Measurements from ENCODE around the gene STK25.

DNA sequence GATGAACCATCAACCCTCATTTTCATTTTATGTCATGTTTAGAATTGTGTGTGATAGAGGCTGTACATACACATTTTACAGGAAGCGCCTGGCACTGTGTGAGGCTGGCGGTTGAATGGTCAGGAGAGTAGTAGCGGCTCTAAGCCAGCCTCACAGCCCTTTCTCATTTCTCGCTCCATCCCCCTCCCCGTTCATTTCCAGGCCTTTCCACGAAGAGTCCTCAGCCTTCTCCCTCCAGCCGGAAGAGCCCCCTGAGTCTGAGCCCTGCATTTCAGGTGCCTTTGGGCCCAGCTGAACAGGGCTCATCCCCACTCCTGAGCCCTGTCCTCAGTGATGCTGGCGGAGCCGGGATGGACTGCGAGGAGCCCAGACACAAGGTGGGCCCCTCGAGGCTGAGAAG is 51.8 kb downstream of the STK25 start:
- TF ChIP-seq, protein P1, sequence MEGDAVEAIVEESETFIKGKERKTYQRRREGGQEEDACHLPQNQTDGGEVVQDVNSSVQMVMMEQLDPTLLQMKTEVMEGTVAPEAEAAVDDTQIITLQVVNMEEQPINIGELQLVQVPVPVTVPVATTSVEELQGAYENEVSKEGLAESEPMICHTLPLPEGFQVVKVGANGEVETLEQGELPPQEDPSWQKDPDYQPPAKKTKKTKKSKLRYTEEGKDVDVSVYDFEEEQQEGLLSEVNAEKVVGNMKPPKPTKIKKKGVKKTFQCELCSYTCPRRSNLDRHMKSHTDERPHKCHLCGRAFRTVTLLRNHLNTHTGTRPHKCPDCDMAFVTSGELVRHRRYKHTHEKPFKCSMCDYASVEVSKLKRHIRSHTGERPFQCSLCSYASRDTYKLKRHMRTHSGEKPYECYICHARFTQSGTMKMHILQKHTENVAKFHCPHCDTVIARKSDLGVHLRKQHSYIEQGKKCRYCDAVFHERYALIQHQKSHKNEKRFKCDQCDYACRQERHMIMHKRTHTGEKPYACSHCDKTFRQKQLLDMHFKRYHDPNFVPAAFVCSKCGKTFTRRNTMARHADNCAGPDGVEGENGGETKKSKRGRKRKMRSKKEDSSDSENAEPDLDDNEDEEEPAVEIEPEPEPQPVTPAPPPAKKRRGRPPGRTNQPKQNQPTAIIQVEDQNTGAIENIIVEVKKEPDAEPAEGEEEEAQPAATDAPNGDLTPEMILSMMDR (IDR thresholded peaks at IDR 0.05; ENCODE audit: extremely low read depth in 1 of 2, insufficient read depth in 1 of 2, low read depth in 1 of 2, low read length in 2 of 2) = no peak
- TF ChIP-seq, protein P2, sequence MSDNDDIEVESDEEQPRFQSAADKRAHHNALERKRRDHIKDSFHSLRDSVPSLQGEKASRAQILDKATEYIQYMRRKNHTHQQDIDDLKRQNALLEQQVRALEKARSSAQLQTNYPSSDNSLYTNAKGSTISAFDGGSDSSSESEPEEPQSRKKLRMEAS (IDR thresholded peaks at IDR 0.05; ENCODE audit: insufficient read depth, insufficient read length) = no peak
- TF ChIP-seq EZH2 (IDR thresholded peaks at IDR 0.05; ENCODE audit: borderline replicate concordance, low read depth, low read length, severe bottlenecking) (no peak), POLR2A (IDR thresholded peaks at IDR 0.05; ENCODE audit: low read depth, low read length) (no peak)
